DMS79 treated with DMSO at 0.1 percent for 48 hours (cell line): ENCODE measurements around the gene TMEM135.
"Not testable (repeated sequence)": the region's sequence is repeated elsewhere in the genome, so short reads cannot be mapped to it uniquely, and the experiment has no call there.

Experiments
- DNase-seq: peaks from one replicate; lab custom pipeline; 2025; lab: John Stamatoyannopoulos, UW

TMEM135 gene

GRCh38 chr11:87142594-87142993 is 104.9 kb downstream of the TMEM135 start:
- no peak for DNase-seq

DNA sequence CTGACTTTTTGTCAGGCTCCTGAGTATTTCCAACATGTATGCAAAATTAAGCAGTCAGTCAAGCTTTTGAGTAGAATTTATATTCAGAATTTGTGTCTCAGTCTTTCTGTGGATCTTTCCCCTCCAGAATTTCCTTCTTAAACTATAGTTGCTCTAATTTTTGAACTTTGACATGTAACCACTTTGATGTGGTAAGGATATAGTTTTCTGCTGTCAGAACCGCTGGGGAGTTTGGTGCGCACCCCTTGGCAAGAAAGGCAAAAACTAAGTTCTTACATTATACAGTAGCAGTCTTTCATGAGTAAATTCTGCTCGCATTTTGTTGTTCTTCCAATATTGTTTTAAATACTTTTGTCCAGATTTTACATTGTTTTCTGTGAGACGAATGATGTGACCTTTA is 105.9 kb downstream of the TMEM135 start:
- DNase-seq = no peak

- no peak for DNase-seq
These were observed 106.5 kb downstream of the TMEM135 start for GRCh38 chr11:87144252-87144651.

DNA sequence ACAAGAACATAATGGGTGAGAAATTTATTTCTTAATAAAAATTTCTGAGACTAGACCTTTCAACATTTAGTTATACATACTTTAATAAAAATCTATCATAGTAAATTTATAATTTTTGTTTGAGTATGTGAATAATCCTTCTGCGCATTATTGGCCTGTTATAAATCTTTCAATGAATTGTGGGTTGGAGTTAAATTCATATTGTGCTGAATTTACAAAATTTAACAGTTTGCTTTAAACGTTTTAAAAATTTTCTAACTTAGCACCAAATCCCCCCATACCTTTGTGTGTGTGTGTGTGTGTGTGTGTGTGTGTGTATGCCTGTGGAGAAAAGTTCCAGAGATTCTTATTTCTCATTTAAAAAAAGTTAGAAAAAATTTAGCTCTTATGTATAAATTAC is 111.0 kb downstream of the TMEM135 start:
- no peak for DNase-seq

DNA sequence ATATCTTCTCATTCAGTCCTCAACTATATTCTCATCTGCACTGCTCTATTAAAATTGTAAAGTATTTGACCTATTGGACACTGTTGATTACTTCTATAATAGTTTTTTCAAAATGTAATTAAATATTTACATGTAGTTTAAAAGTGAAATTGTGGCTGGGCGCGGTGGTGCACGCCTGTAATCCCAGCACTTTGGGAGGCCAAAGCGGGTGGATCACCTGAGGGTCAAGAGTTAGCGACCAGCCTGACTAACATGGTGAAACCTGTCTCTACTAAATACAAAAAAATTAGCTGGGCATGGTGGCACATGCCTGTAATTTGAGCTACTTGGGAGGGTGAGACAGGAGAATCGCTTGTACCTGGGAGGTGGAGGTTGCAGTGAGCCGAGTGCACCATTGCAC is 112.0 kb downstream of the TMEM135 start:
- not testable (repeated sequence) for DNase-seq

- no peak for DNase-seq
These were observed 113.2 kb downstream of the TMEM135 start for GRCh38 chr11:87150936-87151335.

DNA sequence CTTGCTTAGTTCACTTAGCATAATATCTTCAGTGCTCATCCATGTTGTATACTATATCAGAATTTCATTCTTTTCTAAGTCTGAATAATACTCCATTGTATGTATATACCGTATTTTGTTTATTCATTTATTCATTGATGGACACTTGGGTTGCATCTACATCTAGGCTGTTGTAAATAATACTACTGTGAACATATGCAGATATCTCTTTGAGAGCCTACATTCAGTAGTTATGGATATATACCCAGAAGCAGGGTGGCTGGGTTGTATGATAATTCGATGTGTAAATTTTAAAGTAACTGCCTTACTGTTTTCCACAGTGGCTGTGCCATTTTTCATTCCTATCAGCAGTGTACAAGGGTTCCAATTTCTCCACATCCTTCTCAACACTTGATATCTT is 116.5 kb downstream of the TMEM135 start:
- DNase-seq = no peak

- DNase-seq = no peak
These were observed 119.2 kb downstream of the TMEM135 start for GRCh38 chr11:87156970-87157369.

GRCh38 chr11:87169076-87169475 is 131.3 kb downstream of the TMEM135 start:
- DNase-seq = not testable (repeated sequence)

- DNase-seq = peak; percentile 29
These were observed 135.7 kb downstream of the TMEM135 start for GRCh38 chr11:87173185-87174039.

DNA sequence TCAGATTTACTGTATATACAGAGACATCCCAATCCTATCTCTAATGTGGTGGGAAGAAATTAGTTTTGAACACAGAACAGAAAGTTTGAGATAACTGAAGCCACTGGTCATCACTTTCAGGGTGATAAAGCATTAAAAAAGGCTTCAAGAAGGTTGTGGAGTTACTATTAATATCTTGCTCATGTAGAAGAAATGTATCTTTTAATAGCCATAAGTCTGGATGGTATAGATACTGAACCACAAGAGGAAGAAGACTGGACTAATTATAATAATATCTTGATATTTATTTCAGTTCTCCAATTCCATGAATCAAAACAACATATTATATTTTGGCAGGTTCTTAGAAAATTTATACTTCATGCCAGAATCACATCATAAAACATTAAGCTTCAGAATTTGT is 137.1 kb downstream of the TMEM135 start:
- no peak for DNase-seq

DNA sequence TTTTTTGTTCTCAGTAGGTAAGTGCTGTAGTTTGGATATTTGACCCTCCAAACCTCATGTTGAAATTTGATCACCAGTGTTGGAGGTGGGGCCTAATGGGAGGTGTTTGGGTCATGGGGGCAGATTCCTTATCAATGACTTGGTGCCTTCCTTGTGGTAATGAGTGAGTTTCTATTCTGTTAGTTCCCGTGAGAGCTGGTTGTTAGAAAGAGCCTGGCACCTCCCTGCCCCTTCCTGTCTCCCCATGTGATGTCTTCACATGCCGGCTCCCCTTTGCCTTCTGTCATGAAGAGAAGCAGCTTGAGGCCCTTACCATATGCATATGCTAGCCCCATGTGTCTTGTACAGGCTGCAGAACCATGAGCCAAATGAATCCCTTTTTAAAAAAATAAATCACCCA is 138.3 kb downstream of the TMEM135 start:
- no peak for DNase-seq

DNA sequence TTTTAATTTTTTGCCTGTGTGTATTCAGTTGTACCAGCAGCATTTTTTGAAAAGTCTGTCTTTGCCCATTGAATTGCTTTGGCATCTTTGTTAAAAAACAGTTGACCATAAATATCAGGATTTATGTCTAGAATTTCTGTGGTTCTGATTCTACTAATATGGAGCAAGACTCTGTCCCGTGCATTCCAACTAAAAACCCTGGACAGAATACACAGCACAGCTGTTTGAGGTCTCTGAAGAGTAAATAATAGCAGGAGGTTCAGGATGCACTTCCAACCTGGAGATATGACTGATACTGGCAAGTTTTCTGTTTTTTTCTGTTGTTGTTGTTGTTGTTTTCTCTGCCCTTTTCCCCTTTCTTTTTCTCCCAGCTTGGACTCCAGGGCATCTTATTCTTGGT is 141.9 kb downstream of the TMEM135 start:
- no peak for DNase-seq

DNA sequence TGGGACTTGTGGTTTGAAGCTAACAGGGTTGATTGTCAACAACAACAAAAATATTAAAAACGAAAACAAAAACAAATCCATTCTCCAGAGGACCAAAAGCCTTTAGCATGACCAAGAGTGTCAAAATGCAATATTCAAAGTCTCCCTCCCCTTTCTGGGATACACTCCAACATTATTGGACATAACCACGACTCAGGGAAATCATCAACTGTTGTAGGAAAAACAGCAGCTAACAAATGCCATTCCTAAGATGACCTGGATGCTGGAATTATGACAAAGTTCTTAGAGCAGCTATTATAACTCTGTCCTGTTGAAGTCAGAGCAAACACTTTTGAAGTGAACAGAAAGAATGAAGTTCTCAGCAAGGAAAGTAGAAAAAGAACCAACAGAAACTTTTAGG is 143.0 kb downstream of the TMEM135 start:
- no peak for DNase-seq

DNA sequence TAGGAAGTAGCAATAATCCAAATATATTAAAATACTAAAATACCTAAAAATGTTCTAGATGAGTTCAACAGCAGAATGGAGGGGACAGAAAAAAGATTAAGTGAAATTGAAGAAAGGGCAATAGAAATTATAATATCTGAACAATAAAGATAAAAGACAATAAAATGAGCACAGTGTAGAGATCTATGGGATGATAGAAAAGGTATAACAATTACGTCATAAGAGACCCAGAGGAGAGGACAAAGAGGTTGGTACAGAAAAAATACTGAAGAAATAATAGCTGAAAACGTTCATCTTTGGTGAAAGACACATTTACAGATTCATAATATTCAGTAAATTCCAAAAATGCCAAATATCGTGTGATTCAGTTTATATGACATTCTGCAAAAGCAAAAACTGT is 143.4 kb downstream of the TMEM135 start:
- no peak for DNase-seq

GRCh38 chr11:87185228-87185627 is 147.5 kb downstream of the TMEM135 start:
- no peak for DNase-seq

- no peak for DNase-seq
These were observed 149.3 kb downstream of the TMEM135 start for GRCh38 chr11:87187076-87187475.

DNA sequence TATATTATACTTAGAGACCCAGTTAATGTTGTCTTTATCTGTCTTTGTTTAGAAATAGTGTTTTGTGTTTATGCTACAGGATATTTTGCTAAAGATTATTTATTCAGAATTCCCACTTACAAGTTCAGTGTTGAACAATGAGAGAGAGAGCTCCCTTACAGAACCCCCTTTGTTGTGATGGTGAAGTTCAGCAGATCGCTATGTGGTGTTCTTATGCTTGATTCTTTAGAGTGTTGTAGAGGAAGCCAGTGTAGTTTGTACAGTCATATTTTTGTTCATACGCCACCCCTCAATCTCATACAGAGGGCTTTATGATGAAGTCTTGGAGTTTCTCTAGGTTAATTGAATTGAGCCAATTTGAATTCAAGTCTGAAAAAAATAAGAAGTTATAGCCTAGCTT is 150.2 kb downstream of the TMEM135 start:
- no peak for DNase-seq

DNA sequence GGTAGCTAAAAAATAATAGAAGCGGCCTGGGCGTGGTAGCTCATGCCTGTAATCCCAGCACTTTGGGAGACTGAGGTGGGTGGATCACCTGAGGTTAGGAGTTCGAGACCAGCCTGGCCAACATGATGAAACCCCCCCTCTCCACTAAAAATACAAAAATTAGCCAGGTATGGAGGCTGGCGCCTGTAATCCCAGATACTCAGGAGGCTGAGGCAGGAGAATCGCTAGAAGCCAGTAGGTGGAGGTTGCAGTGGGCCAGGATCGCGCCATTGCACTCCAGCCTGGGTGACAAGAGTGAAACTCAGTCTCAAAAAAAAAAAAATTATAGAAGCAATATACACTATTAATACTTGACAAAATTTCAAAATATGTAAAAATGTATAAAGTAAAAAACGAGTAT is 150.7 kb downstream of the TMEM135 start:
- DNase-seq = not testable (repeated sequence)

DNA sequence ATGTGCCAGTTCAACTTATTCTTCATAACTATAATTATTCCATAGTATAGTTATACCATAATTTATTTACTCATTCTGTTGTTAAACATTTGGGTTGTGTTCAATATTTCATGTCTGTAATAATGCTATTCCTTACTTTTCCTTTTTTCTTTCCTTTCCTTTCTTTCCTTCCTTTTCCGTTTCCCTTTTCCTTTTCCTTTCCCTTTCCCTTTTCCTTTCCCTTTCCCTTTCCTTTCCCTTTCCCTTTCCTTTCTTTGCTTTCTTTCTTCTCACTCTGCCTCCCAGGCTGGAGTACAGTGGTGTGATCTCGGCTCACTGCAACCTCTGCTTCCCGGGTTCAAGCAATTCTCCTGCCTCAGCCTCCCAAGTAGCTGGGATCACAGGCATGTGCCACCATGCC is 151.2 kb downstream of the TMEM135 start:
- DNase-seq = not testable (repeated sequence)

GRCh38 chr11:87190071-87190470 is 152.3 kb downstream of the TMEM135 start:
- DNase-seq = no peak

- no peak for DNase-seq
These were observed 156.2 kb downstream of the TMEM135 start for GRCh38 chr11:87193756-87194470.
